ENCODE measurements around the gene INPP5E. TPM values are rescaled to one million over a fixed set of nuclear protein-coding genes. Genes with fewer than 3 reads are reported as not detected.

INPP5E gene
- total RNA-seq, 4 donors from 2014 or later: 8.4 to 17.1 (median 12.5) TPM

- H3K36me3 ChIP-seq: peaks cover 16 to 61% (median 55%) of the 10 kb centered on the region in 4 donors
These were observed 35.5 kb downstream of the INPP5E start for GRCh38 chr9:136403915-136404800.

GRCh38 chr9:136403538-136403914 is 36.1 kb downstream of the INPP5E start:
- DNase-seq (ENCODE audit: extremely low spot score): no peak
- 97% methylated on average over 5 of the region's 5 CpGs for WGBS
- Histone ChIP-seq H3K27me3 (no peaks in the 10 kb centered on the region), H3K27ac (replicated peaks in 1 of 4) (no peak overlapping the region), H3K4me1 (peaks cover 16 to 21% (median 19%) of the 10 kb centered on the region in 4 donors), H3K4me3 (no peak overlapping the region), H3K36me3 (peaks cover 16 to 61% (median 56%) of the 10 kb centered on the region in 4 donors), H3K9me3 (no peaks in the 10 kb centered on the region)
- TF ChIP-seq POLR2AphosphoS5 (IDR thresholded peaks at IDR 0.05) (no peak), CTCF (IDR thresholded peaks at IDR 0.05) (no peak), EP300 (IDR thresholded peaks at IDR 0.05) (no peak), POLR2A (IDR thresholded peaks at IDR 0.05; ENCODE audit: low read depth) (no peak)
- intact Hi-C loops (cut with DNase I): no loop called here

More at GRCh38 chr9:136403915-136404800, 35.5 kb downstream of the INPP5E start:
- Histone ChIP-seq H3K9me3 (no peaks in the 10 kb centered on the region), H3K4me3 (no peak overlapping the region), H3K4me1 (peaks cover 12 to 21% (median 19%) of the 10 kb centered on the region in 4 donors), H3K27ac (replicated peaks in 1 of 4) (no peak overlapping the region), H3K27me3 (no peaks in the 10 kb centered on the region)
- intact Hi-C loops (cut with DNase I): no loop called here
- TF ChIP-seq POLR2A (IDR thresholded peaks at IDR 0.05; ENCODE audit: low read depth): no peak
- no peak for TF ChIP-seq EP300 (IDR thresholded peaks at IDR 0.05)
- no peak for TF ChIP-seq POLR2AphosphoS5 (IDR thresholded peaks at IDR 0.05)
- TF ChIP-seq CTCF (IDR thresholded peaks at IDR 0.05): no peak
- DNase-seq (ENCODE audit: extremely low spot score): no peak
- 89% methylated on average over 23 of the region's 32 CpGs for WGBS

- TF ChIP-seq CTCF (IDR thresholded peaks at IDR 0.05) (no peak), POLR2AphosphoS5 (IDR thresholded peaks at IDR 0.05) (no peak), POLR2A (IDR thresholded peaks at IDR 0.05; ENCODE audit: low read depth) (no peak), EP300 (IDR thresholded peaks at IDR 0.05) (no peak)
- Histone ChIP-seq H3K4me1 (peaks cover 18 to 25% (median 24%) of the 10 kb centered on the region in 4 donors), H3K36me3 (peaks cover 18 to 65% (median 62%) of the 10 kb centered on the region in 4 donors), H3K27ac (replicated peaks in 1 of 4) (no peak overlapping the region), H3K4me3 (no peak overlapping the region), H3K27me3 (no peaks in the 10 kb centered on the region), H3K9me3 (no peaks in the 10 kb centered on the region)
- intact Hi-C loops (cut with DNase I): no loop called here
- no peak for DNase-seq (ENCODE audit: extremely low spot score)
- WGBS: 84% methylated on average over 11 of the region's 13 CpGs
These were observed 37.6 kb downstream of the INPP5E start for GRCh38 chr9:136402067-136402466.

- no peaks in the 10 kb centered on the region for H3K27me3 ChIP-seq
- peaks cover 18 to 25% (median 24%) of the 10 kb centered on the region in 4 donors for H3K4me1 ChIP-seq
- intact Hi-C loops (cut with DNase I): no loop called here
- no peak for DNase-seq (ENCODE audit: extremely low spot score)
- peaks cover 21 to 65% (median 62%) of the 10 kb centered on the region in 4 donors for H3K36me3 ChIP-seq
- H3K4me3 ChIP-seq: no peak overlapping the region
- TF ChIP-seq POLR2A (IDR thresholded peaks at IDR 0.05; ENCODE audit: low read depth) (no peak), POLR2AphosphoS5 (IDR thresholded peaks at IDR 0.05) (no peak), EP300 (IDR thresholded peaks at IDR 0.05) (no peak), CTCF (IDR thresholded peaks at IDR 0.05) (no peak)
- H3K27ac ChIP-seq (replicated peaks in 1 of 4): no peak overlapping the region
- H3K9me3 ChIP-seq: no peaks in the 10 kb centered on the region
- 85% methylated on average over 15 of the region's 18 CpGs for WGBS
These were observed 38.3 kb downstream of the INPP5E start for GRCh38 chr9:136401173-136401922.

Measured in esophagus muscularis mucosa (tissue), 4 donors.